ENCODE results near the gene PLEKHD1.

- TF ChIP-seq POLR2A (IDR thresholded peaks at IDR 0.05; ENCODE audit: low read length) (no peak), GATA1 (IDR thresholded peaks at IDR 0.05; ENCODE audit: low read depth, low read length) (no peak)
Measured at GRCh38 chr14:69480136-69480535, 4.4 kb upstream of the PLEKHD1 start.

All from erythroblast (primary cell).